ENCODE results near the gene AGAP1. TPM values are rescaled to one million over a fixed set of nuclear protein-coding genes. Genes with fewer than 3 reads are reported as not detected.

The AGAP1 gene
- total RNA-seq, 1 donor from 2014 or later: 33.7 TPM

DNA sequence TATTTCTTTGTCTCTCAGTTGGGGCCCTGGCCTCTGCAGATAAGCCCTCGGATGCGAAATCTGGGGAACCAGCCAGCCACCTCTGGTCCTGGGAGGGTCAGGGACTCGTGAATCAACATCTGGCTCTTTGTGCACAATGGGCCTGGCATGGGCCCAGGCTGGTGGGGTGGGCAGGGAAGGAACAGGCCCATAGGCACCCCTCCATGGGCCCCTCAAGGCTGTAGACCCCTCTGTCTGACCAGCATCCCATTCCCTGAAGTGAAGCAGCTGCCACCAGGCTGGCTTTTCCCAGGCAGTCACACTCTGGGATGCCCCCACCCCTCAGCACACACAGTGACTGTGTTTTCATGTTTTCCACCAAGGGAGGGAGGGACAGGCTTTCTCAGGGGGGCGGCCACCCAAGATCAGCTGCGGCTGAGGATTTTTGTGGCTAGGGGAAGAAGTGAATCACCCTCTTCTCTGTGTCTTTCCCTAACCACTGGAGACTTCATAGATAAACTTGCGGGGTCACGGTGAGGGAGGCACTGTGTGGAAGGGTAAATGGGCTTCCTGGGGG is 166.0 kb downstream of the AGAP1 start:
- DNase-seq (ENCODE audit: low read depth): peak; percentile 67
- TF ChIP-seq, protein P1, sequence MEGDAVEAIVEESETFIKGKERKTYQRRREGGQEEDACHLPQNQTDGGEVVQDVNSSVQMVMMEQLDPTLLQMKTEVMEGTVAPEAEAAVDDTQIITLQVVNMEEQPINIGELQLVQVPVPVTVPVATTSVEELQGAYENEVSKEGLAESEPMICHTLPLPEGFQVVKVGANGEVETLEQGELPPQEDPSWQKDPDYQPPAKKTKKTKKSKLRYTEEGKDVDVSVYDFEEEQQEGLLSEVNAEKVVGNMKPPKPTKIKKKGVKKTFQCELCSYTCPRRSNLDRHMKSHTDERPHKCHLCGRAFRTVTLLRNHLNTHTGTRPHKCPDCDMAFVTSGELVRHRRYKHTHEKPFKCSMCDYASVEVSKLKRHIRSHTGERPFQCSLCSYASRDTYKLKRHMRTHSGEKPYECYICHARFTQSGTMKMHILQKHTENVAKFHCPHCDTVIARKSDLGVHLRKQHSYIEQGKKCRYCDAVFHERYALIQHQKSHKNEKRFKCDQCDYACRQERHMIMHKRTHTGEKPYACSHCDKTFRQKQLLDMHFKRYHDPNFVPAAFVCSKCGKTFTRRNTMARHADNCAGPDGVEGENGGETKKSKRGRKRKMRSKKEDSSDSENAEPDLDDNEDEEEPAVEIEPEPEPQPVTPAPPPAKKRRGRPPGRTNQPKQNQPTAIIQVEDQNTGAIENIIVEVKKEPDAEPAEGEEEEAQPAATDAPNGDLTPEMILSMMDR (IDR thresholded peaks at IDR 0.05; ENCODE audit: insufficient read depth, low read length, poor library complexity, severe bottlenecking): no peak
- H3K36me3 ChIP-seq (ENCODE audit: control insufficient read depth, insufficient read depth, low read length): no peaks in the 10 kb centered on the region
- H3K27me3 ChIP-seq (ENCODE audit: control insufficient read depth, insufficient read depth, low read length): no peaks in the 10 kb centered on the region
- H3K4me3 ChIP-seq (ENCODE audit: low read depth, low read length): no peak overlapping the region

DNA sequence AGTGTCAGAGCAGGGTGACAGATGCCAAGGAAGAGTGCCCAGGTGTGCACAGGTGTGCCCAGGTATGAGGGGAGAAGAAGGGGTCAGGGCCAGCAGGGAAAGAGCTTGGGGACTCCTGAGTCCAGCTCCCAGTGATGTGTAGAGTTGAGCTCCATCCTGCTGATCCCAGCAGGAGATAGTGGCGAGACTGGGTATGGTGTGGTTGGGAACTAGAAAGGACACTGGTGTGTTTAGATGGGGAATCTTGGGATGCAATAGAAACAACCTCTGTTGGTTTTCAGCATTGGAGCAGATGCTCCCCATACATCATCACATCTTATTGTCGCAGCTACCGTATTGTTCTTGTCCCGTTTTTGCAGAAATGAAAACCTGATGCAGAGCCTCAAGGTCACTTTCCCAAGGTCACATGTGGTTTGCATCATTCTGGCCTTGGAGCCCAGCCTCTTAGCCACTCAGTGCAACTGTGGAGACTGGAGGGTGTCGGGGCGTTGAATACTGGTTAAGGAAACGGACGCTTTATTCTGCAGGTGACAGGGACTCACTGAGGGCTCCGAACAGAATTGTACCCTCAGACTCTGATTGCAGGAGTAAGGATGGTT is 166.7 kb downstream of the AGAP1 start:
- no peaks in the 10 kb centered on the region for H3K27me3 ChIP-seq (ENCODE audit: control insufficient read depth, insufficient read depth, low read length)
- no peaks in the 10 kb centered on the region for H3K36me3 ChIP-seq (ENCODE audit: control insufficient read depth, insufficient read depth, low read length)
- TF ChIP-seq, protein P1 (IDR thresholded peaks at IDR 0.05; ENCODE audit: insufficient read depth, low read length, poor library complexity, severe bottlenecking): no peak
- no peak overlapping the region for H3K4me3 ChIP-seq (ENCODE audit: low read depth, low read length)
- DNase-seq (ENCODE audit: low read depth): no peak

DNA sequence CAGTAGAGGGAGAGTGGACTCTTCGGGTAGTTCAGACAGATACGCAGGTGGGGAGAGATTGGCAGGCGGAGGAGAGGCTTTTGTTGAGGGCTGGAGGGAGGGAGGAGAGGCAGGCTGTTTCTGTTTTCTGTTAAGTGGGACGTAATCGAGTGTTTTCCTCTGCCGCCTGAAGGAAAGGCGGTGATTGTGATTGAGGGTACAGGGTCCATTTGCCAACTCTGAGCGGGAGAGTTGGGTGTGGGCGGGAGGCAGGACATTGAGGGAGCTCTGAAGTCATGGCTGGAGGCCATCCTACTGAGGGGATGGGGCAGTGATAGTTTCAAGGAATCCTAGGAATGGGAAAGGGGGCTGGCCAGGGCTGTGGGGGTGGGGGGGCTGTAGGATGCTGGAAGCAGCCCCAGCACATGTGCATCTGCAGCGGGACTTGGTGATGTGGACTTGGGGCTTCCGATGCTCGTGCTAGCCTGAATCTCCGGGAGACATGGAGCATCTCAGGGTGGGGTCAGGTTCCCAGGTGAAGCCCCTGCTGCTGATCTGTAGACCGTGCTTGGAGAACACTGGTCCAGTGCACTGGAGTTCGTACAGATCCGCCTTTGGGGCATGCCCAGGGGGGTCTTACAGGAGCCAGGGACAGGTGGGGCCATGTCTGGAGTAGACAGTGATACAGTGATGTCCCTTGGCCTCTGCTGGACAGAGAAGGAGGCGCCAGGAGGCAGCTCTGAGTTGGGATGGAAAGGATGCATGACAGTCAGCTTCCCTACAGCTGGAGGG is 167.5 kb downstream of the AGAP1 start:
- no peaks in the 10 kb centered on the region for H3K27me3 ChIP-seq (ENCODE audit: control insufficient read depth, insufficient read depth, low read length)

DNA sequence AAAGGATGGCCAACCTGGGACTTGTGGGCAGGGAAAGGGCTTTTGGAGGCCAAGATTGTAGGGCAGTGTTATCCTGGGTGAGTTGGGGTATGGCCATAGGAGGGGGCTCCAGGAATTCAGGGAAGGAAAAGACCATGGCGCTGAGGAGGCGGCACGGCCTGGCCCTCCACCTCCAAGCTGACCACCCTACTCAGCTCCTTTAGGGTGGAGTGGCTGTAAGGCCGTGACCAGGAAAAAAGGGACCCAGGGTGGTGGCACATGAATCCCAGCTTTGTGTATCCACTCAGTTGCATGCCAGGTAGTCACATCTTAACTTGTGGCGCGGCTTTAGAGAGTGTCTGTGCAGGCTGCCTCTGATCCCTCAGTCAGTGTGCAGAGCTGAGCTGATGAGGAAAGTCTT is 168.1 kb downstream of the AGAP1 start:
- Histone ChIP-seq H3K27me3 (ENCODE audit: control insufficient read depth, insufficient read depth, low read length) (no peaks in the 10 kb centered on the region), H3K4me3 (ENCODE audit: low read depth, low read length) (no peak overlapping the region), H3K36me3 (ENCODE audit: control insufficient read depth, insufficient read depth, low read length) (no peaks in the 10 kb centered on the region)
- no peak for DNase-seq (ENCODE audit: low read depth)
- TF ChIP-seq, protein P1 (IDR thresholded peaks at IDR 0.05; ENCODE audit: insufficient read depth, low read length, poor library complexity, severe bottlenecking): no peak

More for the DNA sequence above, 167.5 kb downstream of the AGAP1 start:
- Histone ChIP-seq H3K4me3 (ENCODE audit: low read depth, low read length) (no peak overlapping the region), H3K36me3 (ENCODE audit: control insufficient read depth, insufficient read depth, low read length) (no peaks in the 10 kb centered on the region)
- TF ChIP-seq, protein P1 (IDR thresholded peaks at IDR 0.05; ENCODE audit: insufficient read depth, low read length, poor library complexity, severe bottlenecking): no peak
- DNase-seq (ENCODE audit: low read depth): no peak

DNA sequence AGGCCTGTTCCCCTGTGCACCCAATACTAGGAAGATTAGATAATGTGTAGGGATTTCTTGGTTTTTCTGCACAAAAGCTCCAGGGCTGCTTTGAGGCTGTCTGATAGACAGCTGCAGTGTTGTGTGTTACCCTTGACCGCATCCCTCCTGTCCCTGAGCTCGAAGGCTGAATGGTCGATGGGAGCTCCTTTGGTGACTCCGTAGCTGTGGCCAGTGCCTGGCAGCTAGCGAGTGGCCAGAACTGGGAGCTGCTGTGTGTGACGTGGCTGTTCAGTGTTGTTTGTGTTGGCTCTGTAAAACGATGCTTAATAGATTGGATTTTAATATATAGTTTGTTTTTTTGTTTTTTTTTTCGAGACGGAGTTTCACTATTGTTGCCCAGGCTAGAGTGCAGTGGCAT is 170.0 kb downstream of the AGAP1 start:
- TF ChIP-seq, protein P1 (IDR thresholded peaks at IDR 0.05; ENCODE audit: insufficient read depth, low read length, poor library complexity, severe bottlenecking): no peak
- no peaks in the 10 kb centered on the region for H3K27me3 ChIP-seq (ENCODE audit: control insufficient read depth, insufficient read depth, low read length)
- H3K36me3 ChIP-seq (ENCODE audit: control insufficient read depth, insufficient read depth, low read length): no peaks in the 10 kb centered on the region

More for the DNA sequence above, 170.0 kb downstream of the AGAP1 start:
- no peak overlapping the region for H3K4me3 ChIP-seq (ENCODE audit: low read depth, low read length)
- DNase-seq (ENCODE audit: low read depth): no peak
